ENCODE results near the gene CPZ.

GRCh38 chr4:8577046-8577445, 15.5 kb upstream of the CPZ start:
- TF ChIP-seq, protein P1, sequence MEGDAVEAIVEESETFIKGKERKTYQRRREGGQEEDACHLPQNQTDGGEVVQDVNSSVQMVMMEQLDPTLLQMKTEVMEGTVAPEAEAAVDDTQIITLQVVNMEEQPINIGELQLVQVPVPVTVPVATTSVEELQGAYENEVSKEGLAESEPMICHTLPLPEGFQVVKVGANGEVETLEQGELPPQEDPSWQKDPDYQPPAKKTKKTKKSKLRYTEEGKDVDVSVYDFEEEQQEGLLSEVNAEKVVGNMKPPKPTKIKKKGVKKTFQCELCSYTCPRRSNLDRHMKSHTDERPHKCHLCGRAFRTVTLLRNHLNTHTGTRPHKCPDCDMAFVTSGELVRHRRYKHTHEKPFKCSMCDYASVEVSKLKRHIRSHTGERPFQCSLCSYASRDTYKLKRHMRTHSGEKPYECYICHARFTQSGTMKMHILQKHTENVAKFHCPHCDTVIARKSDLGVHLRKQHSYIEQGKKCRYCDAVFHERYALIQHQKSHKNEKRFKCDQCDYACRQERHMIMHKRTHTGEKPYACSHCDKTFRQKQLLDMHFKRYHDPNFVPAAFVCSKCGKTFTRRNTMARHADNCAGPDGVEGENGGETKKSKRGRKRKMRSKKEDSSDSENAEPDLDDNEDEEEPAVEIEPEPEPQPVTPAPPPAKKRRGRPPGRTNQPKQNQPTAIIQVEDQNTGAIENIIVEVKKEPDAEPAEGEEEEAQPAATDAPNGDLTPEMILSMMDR (IDR thresholded peaks at IDR 0.05) = no peak
- TF ChIP-seq POLR2A (IDR thresholded peaks at IDR 0.05) = no peak

All from Peyer's patch (tissue), 4 donors.